Body of pancreas (tissue), 4 donors: ENCODE measurements around the gene SRBD1.

Experiments used
- CTCF ChIP-seq, 7 experiments: fragments of 450-650 bp in 4 of 7; fragments of 200-600 bp in 3 of 7; sonication (generic) in 3 of 7; IDR thresholded peaks; one replicate each; pipeline ENCODE4 v1.5.1; 2016 to 2019; ENCODE audit warnings: antibody characterized with exemption in 7 of 7
- POLR2A ChIP-seq, 3 donors: fragments of 450-650 bp; IDR thresholded peaks; one replicate each; pipeline ENCODE4 v1.6.1; 2016; ENCODE audit warnings: antibody characterized with exemption in 3 of 3, mild to moderate bottlenecking in 2 of 3

GRCh38 chr2:45442026-45442425, 169.0 kb downstream of the SRBD1 start:
- TF ChIP-seq CTCF (IDR thresholded peaks at IDR 0.05) (no peak), POLR2A (IDR thresholded peaks at IDR 0.05) (no peak)
